Mesendoderm (in vitro differentiated cells): ENCODE results near the gene MAN2A1.

Source experiments
- DNase-seq: peaks from one replicate; pipeline ENCODE4 v3.0.0; 2013
- H2AK5ac ChIP-seq: 2 replicates; pipeline ENCODE4 v1.6.1; 2013; ENCODE audit warnings: low read length, inconsistent platforms
- H2BK120ac ChIP-seq: 2 replicates; pipeline ENCODE4 v1.6.1; 2013; ENCODE audit warnings: low read depth, mild to moderate bottlenecking, low read length, moderate library complexity, mixed read lengths
- H2BK15ac ChIP-seq: replicated peaks from 2 replicates; pipeline ENCODE4 v1.6.1; 2013; ENCODE audit warnings: low read depth, mild to moderate bottlenecking, moderate library complexity
- H2BK5ac ChIP-seq: 2 replicates; pipeline ENCODE4 v1.6.1; 2013; ENCODE audit warnings: low read length, inconsistent platforms
- H3K18ac ChIP-seq: 2 replicates; pipeline ENCODE4 v1.6.1; 2013; ENCODE audit warnings: mild to moderate bottlenecking, low read length, mixed read lengths
- H3K23ac ChIP-seq: one replicate; pipeline ENCODE4 v1.6.1; 2013; ENCODE audit warnings: low read length
- H3K27ac ChIP-seq: 2 replicates; pipeline ENCODE4 v1.5.1; 2013; ENCODE audit warnings: low read depth, mild to moderate bottlenecking, inconsistent platforms, low read length, moderate library complexity
- H3K27me3 ChIP-seq: 2 replicates; pipeline ENCODE4 v1.6.1; 2013; ENCODE audit warnings: low read length, control low read depth, mild to moderate bottlenecking, inconsistent platforms; ENCODE audit not compliant: insufficient read depth, poor library complexity
- H3K36me3 ChIP-seq: 2 replicates; pipeline ENCODE4 v1.6.1; 2013; ENCODE audit warnings: low read length, inconsistent platforms; ENCODE audit not compliant: control insufficient read depth, insufficient read depth
- H3K4ac ChIP-seq: one replicate; pipeline ENCODE4 v1.6.1; 2013; ENCODE audit warnings: low read depth, mild to moderate bottlenecking, low read length, moderate library complexity
- H3K4me1 ChIP-seq: 2 replicates; pipeline ENCODE4 v1.6.1; 2013; ENCODE audit warnings: low read depth, low read length, inconsistent platforms; ENCODE audit not compliant: control insufficient read depth
- H3K4me2 ChIP-seq: 2 replicates; pipeline ENCODE4 v1.6.1; 2013; ENCODE audit warnings: low read length
- H3K4me3 ChIP-seq: 2 replicates; pipeline ENCODE4 v1.5.1; 2013; ENCODE audit warnings: mild to moderate bottlenecking, low read length
- H3K56ac ChIP-seq: one replicate; pipeline ENCODE4 v1.6.1; 2013; ENCODE audit warnings: low read length
- H3K79me1 ChIP-seq: 2 replicates; pipeline ENCODE4 v1.6.1; 2013; ENCODE audit warnings: low read length, inconsistent platforms
- H3K79me2 ChIP-seq: 2 replicates; pipeline ENCODE4 v1.6.1; 2013; ENCODE audit warnings: mild to moderate bottlenecking, low read length; ENCODE audit not compliant: control insufficient read depth, insufficient read depth
- H3K9ac ChIP-seq: 2 replicates; pipeline ENCODE4 v1.6.1; 2013; ENCODE audit warnings: low read length, inconsistent platforms
- H4K5ac ChIP-seq: one replicate; pipeline ENCODE4 v1.6.1; 2013; ENCODE audit warnings: low read length
- H4K8ac ChIP-seq: one replicate; pipeline ENCODE4 v1.6.1; 2013; ENCODE audit warnings: low read depth, mild to moderate bottlenecking, control low read depth, low read length, moderate library complexity
- WGBS: extraction: QIAGEN DNeasy Blood & Tissue Kit; methylation state at CpG from one replicate; pipeline ENCODE4 v1.1.7; 2013; ENCODE audit warnings: low lambda C conversion rate, missing lambda C conversion rate; ENCODE audit not compliant: insufficient coverage; ENCODE audit errors: extremely low coverage; 5-methylcytosine and 5-hydroxymethylcytosine counted together

MAN2A1 gene

DNA sequence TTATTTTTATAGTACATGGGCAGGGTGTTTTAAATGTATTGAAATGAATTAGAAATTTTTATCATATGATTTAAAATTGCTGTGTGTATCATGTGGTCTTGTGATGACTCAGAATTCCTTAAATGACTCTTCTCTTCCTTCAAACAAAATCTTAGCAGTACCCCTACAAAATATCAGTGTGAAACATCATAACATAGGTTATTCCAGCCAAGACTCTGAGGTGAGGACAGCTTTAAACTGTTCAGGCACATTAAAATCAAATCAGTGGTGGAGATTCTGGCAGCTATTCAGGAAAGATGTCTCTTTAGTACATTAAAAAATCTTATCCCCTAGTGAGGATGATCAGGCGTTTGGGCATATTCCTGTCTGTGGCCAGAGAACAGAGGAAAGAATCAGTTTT is 174.0 kb downstream of the MAN2A1 start:
- Histone ChIP-seq H3K4me3 (no peak overlapping the region), H3K56ac (no peak overlapping the region), H3K4ac (no peak overlapping the region), H3K36me3 (peaks cover 3% of the 10 kb centered on the region), H3K18ac (no peak overlapping the region), H2AK5ac (no peak overlapping the region), H4K5ac (no peak overlapping the region), H3K27ac (no peak overlapping the region), H4K8ac (no peak overlapping the region), H2BK120ac (no peak overlapping the region), H3K79me1 (peaks cover 1% of the 10 kb centered on the region), H3K27me3 (no peaks in the 10 kb centered on the region), H3K79me2 (no peaks in the 10 kb centered on the region), H3K4me2 (no peak overlapping the region), H2BK5ac (no peak overlapping the region), H3K4me1 (no peaks in the 10 kb centered on the region), H3K23ac (no peak overlapping the region), H2BK15ac (no peak overlapping the region), H3K9ac (no peak overlapping the region)
- no peak for DNase-seq
- no CpG with 5 or more reads among the region's 1 CpG for WGBS

DNA sequence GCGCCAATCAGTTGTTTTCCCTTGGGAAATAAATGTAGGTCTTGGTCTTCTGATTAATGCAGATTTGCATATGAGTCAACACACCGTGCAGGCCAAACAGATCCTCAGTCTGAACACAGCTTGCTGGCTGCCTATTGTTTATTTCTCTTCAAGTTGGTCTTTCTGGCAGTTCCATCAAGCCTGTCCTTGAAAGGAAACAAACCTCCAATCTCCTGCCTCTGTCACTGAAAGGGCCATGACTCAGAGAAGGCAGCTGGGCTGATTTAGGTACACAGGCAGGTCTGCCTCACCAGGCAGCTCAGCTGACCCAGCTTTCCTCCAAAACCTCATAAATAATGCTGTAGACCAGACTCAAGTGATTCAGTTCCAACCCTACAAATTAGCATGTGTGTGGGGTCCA is 175.9 kb downstream of the MAN2A1 start:
- H3K18ac ChIP-seq: no peak overlapping the region
- H3K23ac ChIP-seq: no peak overlapping the region
- H2BK120ac ChIP-seq: no peak overlapping the region
- H3K36me3 ChIP-seq: peaks cover 3% of the 10 kb centered on the region
- DNase-seq: no peak
- H3K27me3 ChIP-seq: no peaks in the 10 kb centered on the region
- no peak overlapping the region for H3K9ac ChIP-seq
- no peak overlapping the region for H2AK5ac ChIP-seq
- H4K5ac ChIP-seq: no peak overlapping the region
- no peak overlapping the region for H3K56ac ChIP-seq
- no CpG with 5 or more reads among the region's 2 CpGs for WGBS
- H2BK5ac ChIP-seq: no peak overlapping the region
- no peak overlapping the region for H3K4me3 ChIP-seq
- H2BK15ac ChIP-seq: no peak overlapping the region
- H3K4me1 ChIP-seq: no peaks in the 10 kb centered on the region
- H4K8ac ChIP-seq: no peak overlapping the region
- no peak overlapping the region for H3K4ac ChIP-seq
- no peak overlapping the region for H3K4me2 ChIP-seq
- H3K27ac ChIP-seq: no peak overlapping the region
- H3K79me2 ChIP-seq: no peaks in the 10 kb centered on the region
- peaks cover 1% of the 10 kb centered on the region for H3K79me1 ChIP-seq

DNA sequence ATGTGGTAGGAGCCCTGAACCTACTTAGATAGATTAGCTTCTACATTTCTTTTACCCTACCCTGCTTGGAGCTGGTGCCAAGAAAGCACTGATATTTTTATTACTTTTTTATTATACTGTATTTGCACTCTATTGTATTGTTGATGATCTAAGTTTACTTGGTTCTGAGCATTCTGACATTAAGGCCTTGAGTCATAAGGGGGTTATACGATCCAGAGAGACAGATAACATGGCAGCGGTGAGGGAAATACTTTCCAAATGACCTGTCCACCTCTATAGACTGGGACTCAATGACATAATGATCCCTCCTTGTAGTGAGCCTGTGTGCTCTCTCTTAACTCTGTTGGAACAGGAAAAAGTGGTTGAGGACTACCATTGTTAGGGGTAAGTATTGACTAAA is 176.3 kb downstream of the MAN2A1 start:
- H3K4ac ChIP-seq: no peak overlapping the region
- no peak for DNase-seq
- H2BK120ac ChIP-seq: no peak overlapping the region
- no peak overlapping the region for H3K18ac ChIP-seq
- H2BK5ac ChIP-seq: no peak overlapping the region
- H3K79me2 ChIP-seq: no peaks in the 10 kb centered on the region
- no peak overlapping the region for H2BK15ac ChIP-seq
- no peak overlapping the region for H4K8ac ChIP-seq
- no peak overlapping the region for H3K23ac ChIP-seq
- H4K5ac ChIP-seq: no peak overlapping the region
- H3K4me1 ChIP-seq: no peaks in the 10 kb centered on the region
- no peak overlapping the region for H3K4me3 ChIP-seq
- no peak overlapping the region for H3K27ac ChIP-seq
- no CpG with 5 or more reads among the region's 2 CpGs for WGBS
- H3K9ac ChIP-seq: no peak overlapping the region
- H3K56ac ChIP-seq: no peak overlapping the region
- peaks cover 1% of the 10 kb centered on the region for H3K79me1 ChIP-seq
- no peak overlapping the region for H3K4me2 ChIP-seq
- H2AK5ac ChIP-seq: no peak overlapping the region
- H3K36me3 ChIP-seq: peaks cover 3% of the 10 kb centered on the region
- no peaks in the 10 kb centered on the region for H3K27me3 ChIP-seq

DNA sequence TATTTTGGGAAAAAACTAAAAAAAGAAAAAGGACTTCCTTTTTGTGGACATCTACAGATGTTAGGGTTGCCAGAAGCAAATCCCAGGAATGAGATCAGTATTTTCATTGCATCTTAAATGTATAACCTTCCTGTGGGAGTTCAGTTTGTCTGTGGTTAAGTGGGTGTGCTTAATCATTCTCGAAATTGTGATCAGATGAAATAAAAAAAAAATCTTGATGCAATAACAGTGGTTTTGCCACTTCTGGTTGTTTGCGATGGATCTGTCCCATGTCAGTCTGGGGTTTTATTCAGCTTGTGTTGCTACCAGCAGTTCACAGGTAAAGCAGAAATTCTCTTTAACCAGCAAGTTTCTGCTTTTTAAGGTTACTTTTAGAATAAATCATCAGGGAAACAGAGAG is 179.0 kb downstream of the MAN2A1 start:
- Histone ChIP-seq H3K4me1 (no peaks in the 10 kb centered on the region), H3K79me1 (peaks cover 1% of the 10 kb centered on the region), H3K23ac (no peak overlapping the region), H3K27me3 (no peaks in the 10 kb centered on the region), H3K18ac (no peak overlapping the region), H2BK120ac (no peak overlapping the region), H3K79me2 (no peaks in the 10 kb centered on the region), H4K8ac (no peak overlapping the region), H2AK5ac (no peak overlapping the region), H3K4me2 (no peak overlapping the region), H3K4me3 (no peak overlapping the region), H3K56ac (no peak overlapping the region), H3K27ac (no peak overlapping the region), H4K5ac (no peak overlapping the region), H2BK5ac (no peak overlapping the region), H3K9ac (no peak overlapping the region), H2BK15ac (no peak overlapping the region), H3K4ac (no peak overlapping the region), H3K36me3 (peaks cover 3% of the 10 kb centered on the region)
- no CpG with 5 or more reads among the region's 2 CpGs for WGBS
- DNase-seq: no peak

DNA sequence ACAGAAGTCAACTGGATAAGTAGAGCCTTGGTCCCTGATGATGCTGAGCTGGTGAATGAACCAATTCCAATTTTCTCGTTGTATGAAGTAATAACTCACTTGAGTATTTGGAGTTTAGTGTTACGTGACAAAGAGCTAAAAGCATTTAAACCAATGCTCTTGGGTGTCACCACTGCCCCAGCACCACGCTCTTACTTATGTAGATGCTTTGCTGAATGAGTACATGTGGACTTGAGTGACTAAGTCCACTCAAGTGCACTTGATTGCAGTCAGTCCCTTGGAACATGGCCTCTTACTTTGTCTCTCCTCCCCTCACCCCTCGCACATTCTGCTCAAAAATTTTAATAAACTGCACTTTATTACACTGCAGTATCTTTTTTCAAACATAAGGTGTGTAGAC is 184.0 kb downstream of the MAN2A1 start:
- Histone ChIP-seq H3K4ac (no peak overlapping the region), H3K79me2 (no peaks in the 10 kb centered on the region), H2BK120ac (no peak overlapping the region), H3K27ac (no peak overlapping the region), H3K56ac (no peak overlapping the region), H3K23ac (no peak overlapping the region), H4K8ac (no peak overlapping the region), H3K4me3 (no peak overlapping the region), H3K79me1 (no peaks in the 10 kb centered on the region), H4K5ac (no peak overlapping the region), H2AK5ac (no peak overlapping the region), H2BK15ac (no peak overlapping the region), H2BK5ac (no peak overlapping the region), H3K4me2 (no peak overlapping the region), H3K4me1 (no peaks in the 10 kb centered on the region), H3K9ac (no peak overlapping the region), H3K36me3 (no peaks in the 10 kb centered on the region), H3K18ac (no peak overlapping the region), H3K27me3 (no peaks in the 10 kb centered on the region)
- DNase-seq: no peak
- no CpG with 5 or more reads among the region's 4 CpGs for WGBS

DNA sequence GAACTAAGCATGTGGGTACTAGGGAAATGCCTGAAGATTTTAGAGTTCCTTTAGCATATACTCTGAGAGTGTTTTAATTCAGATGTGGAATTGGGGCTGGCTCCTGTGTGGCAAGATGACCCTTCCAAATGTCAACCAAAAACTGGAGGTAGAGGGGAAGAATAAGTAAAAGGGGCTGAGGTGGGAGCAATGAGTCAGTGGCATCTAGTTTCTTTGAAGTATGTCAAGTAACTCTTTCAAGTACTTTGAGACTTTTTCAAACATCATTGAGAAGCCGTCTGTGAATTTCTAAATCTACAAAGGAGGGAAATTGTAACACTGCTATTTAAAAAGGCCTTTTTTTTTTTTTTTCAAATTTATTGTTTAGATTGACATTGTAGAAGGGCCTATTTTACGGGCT is 184.4 kb downstream of the MAN2A1 start:
- H3K4ac ChIP-seq: no peak overlapping the region
- no peak overlapping the region for H3K27ac ChIP-seq
- H4K8ac ChIP-seq: no peak overlapping the region
- no peak overlapping the region for H2BK5ac ChIP-seq
- H3K79me2 ChIP-seq: no peaks in the 10 kb centered on the region
- no peak overlapping the region for H3K23ac ChIP-seq
- no CpG with 5 or more reads among the region's 2 CpGs for WGBS
- H3K4me2 ChIP-seq: no peak overlapping the region
- H3K27me3 ChIP-seq: no peaks in the 10 kb centered on the region
- H3K4me3 ChIP-seq: no peak overlapping the region
- no peak overlapping the region for H4K5ac ChIP-seq
- no peak for DNase-seq
- no peaks in the 10 kb centered on the region for H3K79me1 ChIP-seq
- H3K36me3 ChIP-seq: no peaks in the 10 kb centered on the region
- no peak overlapping the region for H3K56ac ChIP-seq
- H3K4me1 ChIP-seq: no peaks in the 10 kb centered on the region
- H2BK120ac ChIP-seq: no peak overlapping the region
- no peak overlapping the region for H2BK15ac ChIP-seq
- H3K18ac ChIP-seq: no peak overlapping the region
- H3K9ac ChIP-seq: no peak overlapping the region
- no peak overlapping the region for H2AK5ac ChIP-seq
